GM20000 (cell line): ENCODE measurements around the gene CIDEA.

Source experiments
- DNase-seq: peaks from one replicate; pipeline ENCODE4 v3.0.0; 2012; ENCODE audit warnings: low spot score
- CTCF ChIP-seq: IDR thresholded peaks from 2 replicates; pipeline ENCODE4 v1.5.1; 2012; ENCODE audit warnings: mild to moderate bottlenecking, control low read depth; ENCODE audit errors: extremely low read depth, missing control alignments

Gene CIDEA

GRCh38 chr18:12252061-12252460, 2.1 kb upstream of the CIDEA start:
- no peak for TF ChIP-seq CTCF
- no peak for DNase-seq

GRCh38 chr18:12253027-12253426, 1.1 kb upstream of the CIDEA start:
- no peak for DNase-seq

GRCh38 chr18:12253663-12254135, 462 bp upstream of the CIDEA start:
- no peak for TF ChIP-seq CTCF
- DNase-seq: no peak

More at GRCh38 chr18:12253027-12253426, 1.1 kb upstream of the CIDEA start:
- TF ChIP-seq CTCF: no peak

- no peak for TF ChIP-seq CTCF
- no peak for DNase-seq
Measured at GRCh38 chr18:12254820-12255511, 805 bp downstream of the CIDEA start.

GRCh38 chr18:12255626-12256026, 1.5 kb downstream of the CIDEA start:
- no peak for DNase-seq

GRCh38 chr18:12256951-12257350, 2.8 kb downstream of the CIDEA start:
- no peak for TF ChIP-seq CTCF
- no peak for DNase-seq

More at GRCh38 chr18:12255626-12256026, 1.5 kb downstream of the CIDEA start:
- TF ChIP-seq CTCF: no peak

- DNase-seq: no peak
- no peak for TF ChIP-seq CTCF
Measured at GRCh38 chr18:12257996-12258718, 4.0 kb downstream of the CIDEA start.
